Skeletal muscle tissue (tissue), 4 donors: ENCODE data around the gene EIF4E3. TPM values are rescaled to one million over a fixed set of nuclear protein-coding genes. Genes with fewer than 3 reads are reported as not detected.

ENCODE experiments used
- H3K27ac ChIP-seq: one replicate; pipeline ENCODE4 v1.7.0; 2013; ENCODE audit warnings: mild to moderate bottlenecking, low read depth, low read length, inconsistent platforms
- H3K27me3 ChIP-seq, 3 donors: one replicate each; pipeline ENCODE4 v1.7.0; 2013; ENCODE audit warnings: low read length in 3 of 3; ENCODE audit not compliant: control insufficient read depth in 3 of 3, insufficient read depth in 3 of 3
- H3K36me3 ChIP-seq, 3 donors: one replicate each; pipeline ENCODE4 v1.7.0; 2013; ENCODE audit warnings: low read length in 3 of 3; ENCODE audit not compliant: control insufficient read depth in 3 of 3, insufficient read depth in 3 of 3
- H3K4me1 ChIP-seq, 3 donors: one replicate each; pipeline ENCODE4 v1.7.0; 2013; ENCODE audit warnings: low read length in 3 of 3, mild to moderate bottlenecking in 3 of 3; ENCODE audit not compliant: control insufficient read depth in 3 of 3, insufficient read depth in 3 of 3
- H3K4me3 ChIP-seq, 3 donors: one replicate each; pipeline ENCODE4 v1.7.0; 2013; ENCODE audit warnings: low read length in 3 of 3
- H3K9ac ChIP-seq, 3 donors: one replicate each; pipeline ENCODE4 v1.7.0; 2013; ENCODE audit warnings: low read length in 3 of 3, mild to moderate bottlenecking in 3 of 3, moderate library complexity in 2 of 3, low read depth in 1 of 3
- H3K9me3 ChIP-seq, 3 donors: one replicate each; pipeline ENCODE4 v1.7.0; 2013; ENCODE audit warnings: low read length in 3 of 3; ENCODE audit not compliant: control insufficient read depth in 3 of 3
- total RNA-seq: library from RNA; depleted of rRNA; stranded (reverse); fragments of >200 nt; gene quantifications from one replicate; pipeline ENCODE4 v1.2.3, GENCODE V29; 2014
- donor health status: Osteomylitis.

EIF4E3 gene
- total RNA-seq, 1 donor from 2014 or later: 2.6 TPM

- H3K27me3 ChIP-seq: no peaks in the 10 kb centered on the region
- no peak overlapping the region for H3K4me3 ChIP-seq
- no peaks in the 10 kb centered on the region for H3K4me1 ChIP-seq
- peaks cover 2 to 8% (median 7%) of the 10 kb centered on the region in 3 donors for H3K36me3 ChIP-seq
- no peak overlapping the region for H3K9ac ChIP-seq
- no peaks in the 10 kb centered on the region for H3K9me3 ChIP-seq
- no peak overlapping the region for H3K27ac ChIP-seq
Observed at GRCh38 chr3:71694358-71694999, 30.7 kb downstream of the EIF4E3 start.

- H3K27me3 ChIP-seq: no peaks in the 10 kb centered on the region
- peaks cover 2 to 12% (median 7%) of the 10 kb centered on the region in 3 donors for H3K36me3 ChIP-seq
- no peak overlapping the region for H3K9ac ChIP-seq
- no peak overlapping the region for H3K4me3 ChIP-seq
- no peak overlapping the region for H3K27ac ChIP-seq
- no peaks in the 10 kb centered on the region for H3K4me1 ChIP-seq
- no peaks in the 10 kb centered on the region for H3K9me3 ChIP-seq
Observed at GRCh38 chr3:71693641-71694040, 31.6 kb downstream of the EIF4E3 start.

- no peak overlapping the region for H3K4me3 ChIP-seq
- no peaks in the 10 kb centered on the region for H3K27me3 ChIP-seq
- no peak overlapping the region for H3K9ac ChIP-seq
- H3K9me3 ChIP-seq: no peaks in the 10 kb centered on the region
- H3K36me3 ChIP-seq: peaks cover 3 to 14% (median 11%) of the 10 kb centered on the region in 3 donors
- no peak overlapping the region for H3K27ac ChIP-seq
- no peaks in the 10 kb centered on the region for H3K4me1 ChIP-seq
Observed at GRCh38 chr3:71692139-71692538, 33.1 kb downstream of the EIF4E3 start.

- Histone ChIP-seq H3K36me3 (peaks cover 3 to 13% (median 10%) of the 10 kb centered on the region in 3 donors), H3K9ac (no peak overlapping the region)
Observed at GRCh38 chr3:71690341-71690841, 34.8 kb downstream of the EIF4E3 start.

DNA sequence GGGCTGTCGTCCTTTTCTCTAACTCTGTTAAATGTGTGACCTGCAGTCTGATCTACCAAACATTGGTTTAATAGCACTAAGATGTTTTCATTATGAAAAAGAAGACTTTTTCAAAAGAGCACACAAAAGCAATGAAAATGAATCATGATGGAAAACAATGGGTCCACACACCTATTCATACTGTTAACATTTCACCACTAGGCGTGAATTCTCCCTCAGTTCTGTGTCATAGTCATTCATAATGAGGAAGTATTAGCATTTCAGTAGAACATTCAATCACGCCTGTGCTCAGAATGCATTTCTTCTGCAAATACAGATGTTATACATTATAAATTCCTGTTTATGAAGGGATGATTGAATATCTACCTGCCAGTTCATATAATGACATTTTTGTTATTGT is 35.9 kb downstream of the EIF4E3 start:
- H3K9me3 ChIP-seq: no peaks in the 10 kb centered on the region
- no peak overlapping the region for H3K9ac ChIP-seq
- H3K27ac ChIP-seq: no peak overlapping the region
- H3K4me3 ChIP-seq: no peak overlapping the region
- no peaks in the 10 kb centered on the region for H3K4me1 ChIP-seq
- H3K27me3 ChIP-seq: no peaks in the 10 kb centered on the region
- H3K36me3 ChIP-seq: peaks cover 3 to 13% (median 10%) of the 10 kb centered on the region in 3 donors

More at GRCh38 chr3:71690341-71690841, 34.8 kb downstream of the EIF4E3 start:
- H3K27ac ChIP-seq: no peak overlapping the region
- no peaks in the 10 kb centered on the region for H3K27me3 ChIP-seq
- no peaks in the 10 kb centered on the region for H3K4me1 ChIP-seq
- H3K9me3 ChIP-seq: no peaks in the 10 kb centered on the region
- no peak overlapping the region for H3K4me3 ChIP-seq

- H3K36me3 ChIP-seq: peaks cover 3 to 13% (median 10%) of the 10 kb centered on the region in 3 donors
- no peaks in the 10 kb centered on the region for H3K4me1 ChIP-seq
- H3K9ac ChIP-seq: no peak overlapping the region
- H3K4me3 ChIP-seq: no peak overlapping the region
- no peaks in the 10 kb centered on the region for H3K9me3 ChIP-seq
- no peaks in the 10 kb centered on the region for H3K27me3 ChIP-seq
- no peak overlapping the region for H3K27ac ChIP-seq
Observed at GRCh38 chr3:71688121-71688520, 37.1 kb downstream of the EIF4E3 start.

GRCh38 chr3:71685686-71686085 is 39.5 kb downstream of the EIF4E3 start:
- no peak overlapping the region for H3K4me3 ChIP-seq
- no peak overlapping the region for H3K27ac ChIP-seq
- H3K36me3 ChIP-seq: peaks cover 3 to 13% (median 10%) of the 10 kb centered on the region in 3 donors
- H3K9me3 ChIP-seq: no peaks in the 10 kb centered on the region
- H3K9ac ChIP-seq: no peak overlapping the region
- no peaks in the 10 kb centered on the region for H3K4me1 ChIP-seq
- no peaks in the 10 kb centered on the region for H3K27me3 ChIP-seq

- no peaks in the 10 kb centered on the region for H3K9me3 ChIP-seq
- no peaks in the 10 kb centered on the region for H3K27me3 ChIP-seq
- H3K9ac ChIP-seq: no peak overlapping the region
- no peaks in the 10 kb centered on the region for H3K4me1 ChIP-seq
- peaks cover 3 to 13% (median 10%) of the 10 kb centered on the region in 3 donors for H3K36me3 ChIP-seq
- no peak overlapping the region for H3K27ac ChIP-seq
- H3K4me3 ChIP-seq: no peak overlapping the region
Observed at GRCh38 chr3:71684757-71685386, 40.3 kb downstream of the EIF4E3 start.

GRCh38 chr3:71684046-71684756 is 41.0 kb downstream of the EIF4E3 start:
- Histone ChIP-seq H3K4me3 (no peak overlapping the region), H3K27ac (no peak overlapping the region), H3K9ac (no peak overlapping the region), H3K4me1 (no peaks in the 10 kb centered on the region), H3K36me3 (peaks cover 3 to 10% (median 7%) of the 10 kb centered on the region in 3 donors), H3K27me3 (no peaks in the 10 kb centered on the region), H3K9me3 (no peaks in the 10 kb centered on the region)

GRCh38 chr3:71681224-71681668 is 44.0 kb downstream of the EIF4E3 start:
- Histone ChIP-seq H3K27ac (no peak overlapping the region), H3K4me1 (no peaks in the 10 kb centered on the region), H3K27me3 (no peaks in the 10 kb centered on the region), H3K9me3 (no peaks in the 10 kb centered on the region), H3K9ac (no peak overlapping the region), H3K4me3 (no peak overlapping the region), H3K36me3 (no peaks in the 10 kb centered on the region)
